Suppressor macrophage treated with lipopolysaccharide for 1 hour (primary cell): ENCODE results near the gene MCAM.

Source experiments
- DNase-seq, 3 donors: peaks; one replicate each; pipeline ENCODE4 v3.0.0-alpha.2; 2020 to 2022

MCAM gene

DNA sequence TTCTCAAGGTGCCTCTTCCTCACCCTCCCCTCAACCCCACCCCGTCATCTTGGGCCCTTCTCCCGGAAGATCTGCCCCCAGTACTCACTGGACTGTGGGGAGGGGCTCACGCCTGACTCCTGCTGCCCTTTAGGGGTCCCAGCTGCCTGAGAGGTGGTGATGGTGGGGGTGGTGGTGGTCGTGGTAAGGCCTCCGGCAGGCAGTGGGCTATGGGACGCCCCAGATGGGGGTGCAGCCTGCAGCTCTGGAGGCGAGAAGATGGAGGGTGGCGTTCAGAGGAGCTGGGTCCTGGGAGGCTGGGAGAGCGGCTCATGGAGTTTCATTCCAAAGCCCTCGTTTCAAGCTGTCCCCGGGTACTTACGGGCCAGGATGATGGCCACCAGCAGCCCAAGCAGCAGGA, 28.8 kb upstream of the MCAM start:
- no peak for DNase-seq

DNA sequence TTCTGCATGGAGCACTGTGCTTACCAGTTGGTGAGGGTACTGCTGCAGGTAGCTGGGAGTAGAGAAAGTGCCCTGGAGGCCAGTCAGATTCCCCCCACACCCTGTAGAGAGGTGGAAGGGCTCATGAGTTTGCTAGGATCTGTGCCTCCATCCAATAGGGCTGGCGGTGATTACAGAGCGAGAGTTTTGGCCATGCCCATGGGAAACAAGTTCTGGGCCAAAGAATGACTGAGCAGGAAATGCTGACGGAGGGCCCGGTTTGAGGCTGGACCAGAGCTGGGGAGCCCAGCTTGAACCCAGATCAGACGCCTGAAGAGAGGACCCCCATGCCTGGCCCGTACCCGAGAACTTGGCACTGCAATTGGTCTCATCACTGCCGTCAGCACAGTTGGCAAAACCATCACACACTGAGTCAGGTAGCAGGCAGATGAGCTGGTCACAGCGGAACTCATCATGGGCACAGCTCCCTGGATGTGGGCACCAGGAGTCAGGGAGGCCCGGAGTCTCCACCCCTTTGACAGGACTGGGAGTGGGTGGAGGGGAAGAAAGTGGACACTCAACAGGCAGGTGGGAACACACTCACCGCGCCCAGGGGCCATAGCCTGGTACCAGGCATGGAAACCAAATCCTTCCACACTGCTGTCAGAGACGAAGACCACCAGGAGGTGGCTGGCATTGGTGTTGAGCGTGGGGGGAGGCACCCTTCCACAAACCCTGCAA, 27.5 kb upstream of the MCAM start:
- no peak for DNase-seq

DNA sequence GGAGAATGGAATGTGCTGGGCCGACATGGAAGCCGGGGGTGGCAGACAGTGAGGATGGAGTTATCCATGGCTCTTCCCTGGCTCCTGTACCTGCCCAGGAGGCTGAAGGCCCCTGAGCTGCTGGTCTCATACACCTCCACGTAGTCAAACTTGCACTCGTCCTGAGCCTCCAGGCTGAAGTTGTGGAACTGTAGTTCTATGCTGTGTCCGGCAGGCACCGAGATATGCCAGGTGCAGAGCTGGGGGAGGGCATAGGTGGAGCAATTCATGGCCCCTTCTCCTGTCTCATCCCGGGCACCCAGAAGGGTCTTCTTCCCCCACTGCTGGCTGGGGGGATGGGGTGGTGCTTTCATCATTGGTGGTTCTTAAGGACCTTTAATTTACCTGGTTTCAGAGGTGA, 26.8 kb upstream of the MCAM start:
- DNase-seq, result no peak

DNA sequence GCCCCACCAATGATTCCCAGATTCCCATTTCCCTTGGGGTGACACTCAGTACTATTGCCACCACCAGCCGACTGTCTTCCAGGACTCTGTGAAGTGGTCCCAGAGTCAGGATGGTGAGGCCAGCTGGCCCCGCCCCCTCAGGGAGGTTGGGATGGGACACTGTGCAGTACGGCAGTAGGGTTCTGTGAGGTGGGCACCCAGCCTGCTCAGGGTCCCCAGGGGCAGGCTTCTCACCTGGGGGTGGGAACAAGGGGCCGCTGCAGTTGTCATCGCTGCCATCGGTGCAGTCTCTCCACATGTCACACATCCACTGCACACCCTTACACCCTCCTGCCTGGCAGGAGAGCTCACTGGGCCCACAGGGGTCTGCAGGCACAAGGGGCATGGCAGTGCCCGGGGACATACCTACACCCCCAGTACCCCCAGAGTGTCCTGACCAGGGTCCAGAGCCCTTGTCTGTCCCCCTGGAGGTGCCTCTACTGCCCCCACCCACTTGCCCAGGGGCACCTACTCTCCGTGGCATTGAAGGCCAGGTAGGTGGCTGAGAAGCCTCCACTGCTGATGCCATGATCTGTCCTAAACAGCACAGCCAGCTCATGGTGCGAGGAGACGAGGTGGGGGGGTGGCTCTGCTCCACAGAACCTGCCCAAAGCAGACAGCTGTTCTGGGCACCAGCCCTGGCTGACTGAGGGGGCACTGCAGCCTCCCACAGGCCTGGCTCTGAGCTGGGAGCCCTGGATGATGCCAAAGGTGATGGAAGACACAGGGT, 25.6 kb upstream of the MCAM start:
- DNase-seq, result no peak

DNA sequence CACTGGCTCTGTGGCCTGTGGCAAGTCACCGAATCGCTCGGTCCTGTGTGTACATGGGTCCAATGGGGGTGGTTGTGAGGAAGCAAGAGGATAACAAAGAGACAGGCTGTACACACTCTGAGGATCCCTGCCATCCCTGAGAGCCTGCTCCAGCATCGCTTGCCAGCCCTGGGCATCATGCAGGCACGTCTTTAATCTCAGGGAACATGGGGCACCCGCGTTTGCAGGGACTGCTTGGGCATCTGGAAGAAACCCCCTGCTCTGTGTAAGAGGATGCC, 25.0 kb upstream of the MCAM start:
- DNase-seq, result no peak

DNA sequence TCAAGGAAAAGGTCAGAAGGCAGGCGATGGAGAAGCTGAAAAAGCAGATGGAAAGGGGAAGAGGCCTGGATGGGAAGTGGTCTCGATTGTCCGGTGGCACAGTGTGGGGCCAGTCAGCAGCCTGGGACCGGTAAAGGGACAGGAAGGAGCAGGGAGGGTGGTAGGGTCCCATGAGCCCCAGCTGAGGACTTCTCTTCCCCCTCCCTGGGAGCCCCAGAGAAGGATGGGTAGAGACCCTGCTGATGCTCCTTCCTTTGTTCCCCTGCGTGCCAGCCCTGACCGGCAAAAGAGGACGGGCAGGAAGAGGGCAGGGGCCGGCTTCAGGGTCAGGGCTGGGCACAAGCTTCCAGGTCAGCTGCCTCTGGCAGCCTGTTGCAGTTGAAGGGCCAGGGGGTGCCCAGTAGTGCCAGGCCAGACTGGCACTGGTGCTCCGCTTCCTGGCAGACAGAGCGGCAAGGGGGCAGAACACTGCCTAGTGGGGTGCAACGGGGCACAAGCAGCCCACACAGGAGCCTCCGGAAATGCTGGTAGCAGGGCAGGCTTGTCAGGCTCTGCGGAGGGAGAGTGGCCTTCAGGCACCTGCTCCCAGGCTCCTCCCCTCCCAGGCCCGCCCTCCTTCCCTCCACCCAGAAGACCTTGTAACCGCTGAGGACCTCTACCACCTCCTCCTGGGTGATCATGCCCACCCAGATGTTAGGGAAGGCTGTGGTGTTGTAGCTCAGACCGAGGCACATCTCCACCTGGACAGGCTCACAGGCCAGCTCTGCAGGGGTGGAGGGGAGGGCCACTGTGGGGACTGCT, 24.5 kb upstream of the MCAM start:
- DNase-seq, result peak in 1 of 3 donors; percentile 38

DNA sequence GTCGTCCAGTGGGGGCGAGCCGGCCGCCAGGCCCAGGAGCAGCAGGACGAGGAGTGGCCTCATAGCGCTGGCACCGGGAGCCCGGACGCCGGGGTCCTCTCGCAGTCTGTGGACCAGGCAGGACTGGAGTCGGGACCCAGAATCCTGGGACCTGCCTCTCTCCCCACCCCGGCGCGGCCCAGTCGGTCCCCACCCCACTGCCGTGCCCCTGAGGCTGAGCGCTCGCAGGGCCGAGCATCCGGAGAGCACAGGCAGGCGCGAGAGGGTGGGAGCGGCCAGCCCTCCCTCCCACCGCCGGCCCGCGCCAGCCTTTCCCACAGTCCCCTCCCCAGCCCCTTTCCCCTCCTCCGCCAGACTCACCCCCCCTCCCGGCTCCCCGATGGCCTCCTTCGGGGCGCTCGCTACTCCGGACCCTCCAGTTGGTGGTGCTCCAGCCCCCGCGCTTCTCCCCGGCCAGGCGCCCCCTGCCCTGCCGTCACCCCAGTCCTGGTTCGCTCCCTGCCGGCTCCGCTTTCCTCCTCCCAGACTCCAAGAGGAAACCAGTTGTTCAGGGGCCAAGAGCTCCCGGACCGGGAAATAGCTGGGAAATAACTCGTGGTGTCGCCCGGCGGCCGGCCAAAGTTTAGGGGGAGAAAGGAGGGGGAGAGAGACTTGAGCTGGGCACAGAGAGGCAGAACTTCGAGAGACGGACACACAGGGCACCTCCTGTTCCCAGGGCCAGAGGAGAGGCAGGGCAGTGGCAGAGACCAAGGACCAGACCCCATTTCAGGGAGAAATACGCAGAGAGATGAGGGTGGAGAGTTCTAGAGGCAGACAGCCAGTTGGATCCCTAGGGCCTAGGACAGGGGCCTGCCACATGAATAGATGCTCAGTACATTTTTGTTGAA, 23.6 kb upstream of the MCAM start, which contains the start of gene C1QTNF5:
C1QTNF5 (minus strand) TSS at position 549 of the 887 bp plus-strand sequence; CDS start at position 63, 486 bp downstream.
- DNase-seq, result no peak

DNA sequence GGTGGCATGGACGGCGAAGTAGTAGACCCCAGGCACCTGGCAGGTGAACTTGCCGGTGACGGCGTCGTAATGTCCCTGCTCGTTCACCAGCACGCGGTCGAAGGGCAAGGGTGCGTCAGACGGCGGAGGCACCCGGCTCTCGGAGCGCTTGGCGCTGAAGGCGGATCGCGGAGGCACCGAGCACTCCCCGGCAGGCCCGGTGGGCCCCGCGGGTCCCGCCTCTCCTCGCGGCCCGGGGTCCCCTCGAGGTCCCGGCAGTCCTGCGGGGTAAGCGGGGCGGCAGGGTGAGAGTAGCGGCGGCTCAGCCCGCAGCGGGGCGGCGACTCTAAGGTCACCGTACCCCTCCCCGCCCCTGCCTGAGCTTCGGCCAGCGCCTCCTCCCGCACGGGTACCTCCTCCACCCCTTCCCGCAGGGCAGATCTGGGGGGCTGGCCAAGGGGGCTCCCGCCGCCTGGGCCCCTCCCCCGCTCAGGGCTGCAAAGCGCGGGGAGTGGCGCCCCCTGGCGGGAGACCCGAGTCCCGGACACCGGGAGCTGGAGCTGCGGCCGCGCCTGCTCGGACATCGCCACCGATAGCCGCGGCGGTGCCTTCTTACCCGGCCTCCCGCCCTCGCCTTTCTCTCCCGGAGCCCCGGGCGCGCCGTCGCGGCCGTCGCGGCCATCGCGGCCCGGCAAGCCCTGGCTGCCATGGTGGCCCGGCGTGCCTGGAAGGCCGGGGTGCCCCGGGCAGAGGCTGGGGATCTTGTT, 22.8 kb upstream of the MCAM start:
- peak; percentile 61 to 88 (median 70) for DNase-seq

DNA sequence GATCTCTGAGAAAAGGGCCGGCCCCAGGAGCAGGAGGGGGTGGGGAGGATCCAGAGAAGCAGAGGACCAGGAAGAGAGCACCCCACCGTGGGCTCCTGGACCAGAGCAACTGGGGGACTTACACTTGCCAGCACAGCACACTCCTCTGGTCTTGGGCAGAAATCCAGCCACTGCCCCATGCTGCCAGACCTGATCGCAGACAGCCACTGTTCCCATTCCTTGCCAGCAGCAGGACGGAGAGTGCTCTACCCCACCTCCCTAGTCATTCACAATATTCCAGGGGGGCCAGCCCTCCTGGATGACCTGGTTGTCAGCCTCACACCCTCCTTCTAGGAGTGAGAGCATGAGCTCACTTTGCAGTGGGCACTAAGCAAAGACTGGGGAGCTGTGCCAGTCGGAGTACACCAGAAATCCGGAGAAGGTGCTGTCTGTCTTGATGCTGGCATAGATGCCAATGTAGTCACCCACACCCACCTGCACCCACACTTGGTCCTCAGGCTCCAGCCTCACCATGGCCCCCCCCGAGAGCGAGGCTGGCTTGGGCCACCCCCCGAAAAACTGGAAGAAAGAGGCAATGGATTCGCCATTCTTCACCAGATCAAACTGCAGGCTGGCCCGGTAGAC, 22.1 kb upstream of the MCAM start:
- DNase-seq, result no peak

DNA sequence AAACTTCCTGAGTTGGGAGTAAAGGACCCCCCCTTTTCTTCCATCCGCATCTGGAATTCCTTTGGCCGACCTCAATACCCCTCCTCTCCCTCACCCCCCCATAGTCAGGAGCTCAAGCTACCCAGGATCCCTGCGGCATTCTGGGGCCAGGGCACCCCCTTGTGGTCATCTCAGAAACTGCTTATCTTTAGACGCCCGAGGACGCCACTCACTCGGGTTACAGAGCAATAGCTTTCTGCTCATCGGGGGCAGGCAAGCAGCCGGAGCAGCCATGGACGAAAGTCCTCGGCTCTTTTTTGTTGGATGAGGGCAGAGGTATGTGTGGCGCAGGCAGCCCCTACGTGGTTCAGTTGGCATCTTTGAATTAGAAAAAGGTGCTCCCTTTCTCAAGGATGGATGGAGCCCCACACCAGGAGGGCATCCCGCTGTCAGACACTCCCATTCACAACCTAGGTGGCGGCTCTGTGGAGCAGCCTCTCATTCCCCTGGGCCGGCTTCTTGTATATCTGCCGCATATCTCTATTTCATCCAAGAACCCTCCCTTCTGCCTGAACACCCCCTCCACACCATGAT, 21.5 kb upstream of the MCAM start:
- DNase-seq, result peak; percentile 75 to 84 (median 79)

DNA sequence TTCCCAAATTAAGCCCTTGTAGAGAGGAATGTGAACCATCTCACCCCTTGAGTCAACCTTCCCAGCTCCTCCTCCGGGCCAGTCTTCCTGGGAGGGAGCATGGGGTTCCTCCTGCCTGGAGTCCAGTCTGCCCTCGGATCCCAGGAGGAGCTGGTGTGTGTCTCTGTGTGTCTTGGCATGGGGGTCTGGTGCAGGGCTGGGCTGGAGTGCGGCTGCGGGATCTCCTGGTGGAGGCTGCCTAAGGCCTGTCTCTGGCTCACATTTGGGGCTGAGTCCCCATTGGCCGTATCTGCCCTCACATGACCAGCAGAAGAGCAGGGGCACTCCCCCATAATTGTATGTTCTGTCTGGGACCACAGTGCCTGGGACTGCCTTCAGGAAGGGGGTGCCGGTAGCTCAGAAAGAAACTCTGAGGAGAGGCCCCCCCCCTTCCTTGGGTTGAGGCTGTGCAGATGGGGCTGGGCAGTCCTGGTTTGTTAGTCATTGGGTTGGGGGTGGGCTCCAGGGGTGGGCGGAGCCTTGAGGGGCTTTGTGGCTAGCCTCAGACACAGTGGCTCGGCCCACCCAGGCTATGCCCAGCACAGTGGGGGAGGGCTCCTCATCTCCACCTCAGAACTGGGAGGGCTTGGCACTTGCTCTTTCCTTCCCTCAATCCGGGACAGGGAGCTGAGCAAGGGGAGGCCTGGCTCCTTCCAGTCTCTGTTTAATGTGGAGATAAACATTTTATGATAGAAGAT, 20.8 kb upstream of the MCAM start:
- DNase-seq, result no peak

DNA sequence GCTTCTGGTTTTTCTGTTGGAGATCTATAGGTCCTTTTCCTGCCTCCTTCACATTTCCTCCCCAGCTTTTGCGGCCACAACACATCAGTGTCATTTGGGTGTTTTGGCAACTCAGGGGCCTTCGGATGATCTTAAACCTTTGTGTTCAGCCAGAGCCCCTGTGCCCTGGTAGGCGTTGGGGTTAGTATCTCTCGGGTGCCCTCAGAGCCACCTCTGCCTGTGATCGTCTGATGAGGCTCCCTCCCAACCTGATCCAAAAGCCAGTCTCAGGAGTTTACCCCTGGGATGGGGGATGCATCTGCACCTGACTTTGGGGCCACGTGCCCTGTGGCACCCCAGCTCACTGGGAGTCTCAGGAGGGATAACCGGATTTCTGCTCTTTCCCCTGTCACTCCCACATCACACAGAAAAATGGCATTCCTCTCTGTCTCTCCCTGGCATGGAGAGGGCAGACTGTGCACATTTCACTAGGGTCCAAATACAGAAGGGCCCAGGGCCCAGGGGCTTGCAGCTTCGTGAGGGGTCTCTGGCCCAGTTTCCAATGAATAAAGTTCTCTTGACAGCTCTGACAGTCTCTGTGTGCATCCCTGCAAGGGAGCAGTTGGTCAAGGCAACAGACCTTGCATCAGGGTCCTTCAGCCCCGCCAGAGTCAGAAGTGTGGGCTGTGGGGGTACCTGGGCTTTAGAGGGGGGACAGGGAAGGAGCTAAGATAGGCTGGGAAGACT, 20.0 kb upstream of the MCAM start:
- no peak for DNase-seq

DNA sequence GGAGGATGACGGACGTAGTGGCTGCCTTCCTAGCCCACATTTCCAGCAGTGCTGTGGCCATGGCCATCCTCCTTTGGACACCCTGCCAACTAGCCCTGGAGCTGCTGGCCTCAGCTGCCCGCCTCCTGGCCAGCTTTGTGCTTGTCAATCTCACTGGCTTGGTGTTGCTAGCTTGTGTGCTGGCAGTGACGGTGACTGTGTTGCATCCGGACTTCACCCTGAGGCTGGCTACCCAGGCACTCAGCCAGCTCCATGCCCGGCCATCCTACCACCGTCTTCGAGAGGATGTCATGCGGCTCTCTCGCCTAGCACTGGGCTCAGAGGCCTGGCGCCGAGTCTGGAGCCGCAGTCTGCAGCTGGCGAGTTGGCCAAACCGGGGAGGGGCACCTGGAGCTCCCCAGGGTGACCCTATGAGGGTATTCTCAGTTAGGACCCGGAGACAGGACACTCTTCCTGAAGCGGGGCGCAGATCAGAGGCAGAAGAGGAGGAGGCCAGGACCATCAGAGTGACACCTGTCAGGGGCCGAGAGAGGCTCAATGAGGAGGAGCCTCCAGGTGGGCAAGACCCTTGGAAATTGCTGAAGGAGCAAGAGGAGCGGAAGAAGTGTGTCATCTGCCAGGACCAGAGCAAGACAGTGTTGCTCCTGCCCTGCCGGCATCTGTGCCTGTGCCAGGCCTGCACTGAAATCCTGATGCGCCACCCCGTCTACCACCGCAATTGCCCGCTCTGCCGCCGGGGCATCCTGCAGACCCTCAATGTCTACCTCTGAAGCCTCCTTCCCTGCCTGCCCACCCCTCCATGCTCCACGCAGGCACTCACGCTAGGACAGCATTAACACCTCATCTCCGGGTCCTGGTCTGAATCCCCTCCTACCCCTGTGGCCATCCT, 19.0 kb upstream of the MCAM start:
- no peak for DNase-seq

DNA sequence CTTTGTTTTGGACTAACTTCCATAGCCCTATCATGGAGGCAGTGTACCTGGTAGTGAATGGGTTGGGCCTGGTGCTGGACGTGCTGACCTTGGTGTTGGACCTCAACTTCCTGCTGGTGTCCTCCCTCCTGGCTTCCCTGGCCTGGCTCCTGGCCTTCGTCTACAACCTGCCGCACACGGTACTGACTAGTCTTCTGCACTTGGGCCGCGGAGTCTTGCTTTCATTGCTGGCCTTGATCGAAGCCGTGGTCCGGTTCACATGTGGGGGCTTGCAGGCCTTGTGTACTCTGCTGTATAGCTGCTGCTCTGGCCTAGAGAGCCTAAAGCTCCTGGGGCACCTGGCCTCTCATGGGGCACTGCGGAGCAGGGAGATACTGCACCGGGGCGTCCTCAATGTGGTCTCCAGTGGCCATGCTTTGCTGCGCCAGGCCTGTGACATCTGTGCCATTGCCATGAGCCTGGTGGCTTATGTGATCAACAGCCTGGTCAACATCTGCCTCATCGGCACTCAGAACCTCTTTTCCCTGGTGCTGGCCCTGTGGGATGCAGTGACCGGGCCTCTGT, 18.2 kb upstream of the MCAM start:
- no peak for DNase-seq

DNA sequence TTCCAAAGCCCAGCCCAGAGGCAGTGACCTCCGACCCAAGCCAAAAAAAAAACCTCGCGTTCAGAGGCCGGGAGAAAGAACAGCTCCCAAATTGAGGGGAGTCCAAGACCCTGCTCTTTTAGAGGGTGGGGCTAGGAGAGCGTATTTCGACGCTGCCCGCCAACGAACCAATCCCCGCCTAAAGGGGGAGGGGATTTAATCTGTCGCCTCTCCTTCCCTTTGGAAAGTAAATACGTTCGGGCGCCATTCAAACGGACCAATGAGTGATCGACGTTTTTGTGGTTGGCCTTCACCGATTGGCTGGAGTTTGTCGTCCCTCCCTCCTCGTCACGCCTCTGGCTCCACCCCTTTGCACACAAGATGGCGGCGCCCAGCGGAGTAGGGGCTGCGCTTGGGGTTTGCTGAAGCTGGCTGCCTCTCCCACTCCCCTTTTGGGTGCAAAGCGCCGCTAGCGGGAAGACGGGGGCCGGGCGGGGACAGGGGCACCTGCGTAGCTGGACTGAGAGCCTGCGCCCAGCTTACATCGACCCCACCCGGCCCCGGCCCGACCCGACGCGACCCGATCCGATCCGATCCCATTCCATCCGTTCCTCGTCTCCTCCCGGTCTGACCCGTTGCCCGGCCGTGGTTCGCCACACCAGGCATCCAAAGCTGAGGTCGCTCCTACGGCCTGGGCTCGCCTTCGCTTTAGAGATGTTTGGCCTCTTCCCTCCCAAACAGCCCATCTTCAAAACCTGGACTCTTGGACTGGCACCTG, 17.4 kb upstream of the MCAM start, which contains the start of gene RNF26:
RNF26 (plus strand) TSS at position 354 of the 757 bp plus-strand sequence. CDS start 596 bp downstream, outside the sequence.
- DNase-seq, result peak; percentile 96 to 98 (median 98)

DNA sequence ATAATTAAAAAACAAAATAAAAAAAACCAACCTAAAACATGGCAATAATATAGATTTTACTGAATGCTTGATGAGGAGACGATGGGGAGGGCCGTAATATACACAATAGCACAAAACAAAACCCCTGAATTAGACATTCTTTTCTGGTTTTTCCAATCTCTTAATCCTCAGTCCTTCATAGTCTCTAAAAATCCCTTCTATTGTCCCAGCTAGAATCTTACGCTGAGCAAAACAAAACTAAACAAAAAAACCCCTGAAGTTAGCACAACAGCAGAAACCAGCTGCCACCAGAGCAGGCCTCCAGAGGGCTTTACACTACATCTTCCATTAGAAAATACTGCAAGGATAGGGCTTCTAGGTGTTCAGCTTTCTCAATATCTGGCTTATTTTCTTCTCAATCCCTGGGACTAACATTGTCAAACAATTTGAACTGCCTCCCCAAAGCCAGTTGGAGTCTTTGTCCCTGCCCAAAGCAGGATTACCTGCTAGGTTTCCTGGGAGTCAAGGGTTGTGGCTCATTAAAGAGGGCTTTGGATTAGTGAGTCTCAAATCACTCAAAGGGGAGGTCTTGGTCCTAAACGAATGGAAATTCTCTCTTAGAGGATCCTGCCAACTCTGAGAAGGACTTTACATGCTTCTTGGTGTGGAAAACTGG, 15.3 kb upstream of the MCAM start:
- DNase-seq, result no peak

DNA sequence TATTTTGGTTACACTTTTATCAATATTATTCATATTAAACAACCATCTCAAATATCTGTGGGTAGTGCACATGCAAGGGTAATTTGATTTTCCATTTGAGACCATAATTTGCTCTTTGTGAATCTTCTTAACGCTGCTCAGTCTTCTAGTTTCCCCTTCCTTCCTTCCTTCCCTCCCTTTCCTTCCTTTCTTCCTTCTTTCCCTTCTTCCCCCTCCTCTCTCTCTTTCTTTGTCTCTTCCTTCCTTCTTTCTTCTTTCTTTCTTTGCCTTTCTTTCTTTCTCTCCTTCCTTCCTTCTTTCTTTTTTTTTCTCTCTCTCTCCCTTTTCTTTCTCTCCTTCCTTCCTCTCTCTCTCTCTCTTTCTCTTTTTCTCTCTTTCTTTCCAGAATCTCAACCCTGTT, 13.3 kb upstream of the MCAM start:
- no peak for DNase-seq
